ENCODE data around the gene CYSTM1.

Gene CYSTM1

DNA sequence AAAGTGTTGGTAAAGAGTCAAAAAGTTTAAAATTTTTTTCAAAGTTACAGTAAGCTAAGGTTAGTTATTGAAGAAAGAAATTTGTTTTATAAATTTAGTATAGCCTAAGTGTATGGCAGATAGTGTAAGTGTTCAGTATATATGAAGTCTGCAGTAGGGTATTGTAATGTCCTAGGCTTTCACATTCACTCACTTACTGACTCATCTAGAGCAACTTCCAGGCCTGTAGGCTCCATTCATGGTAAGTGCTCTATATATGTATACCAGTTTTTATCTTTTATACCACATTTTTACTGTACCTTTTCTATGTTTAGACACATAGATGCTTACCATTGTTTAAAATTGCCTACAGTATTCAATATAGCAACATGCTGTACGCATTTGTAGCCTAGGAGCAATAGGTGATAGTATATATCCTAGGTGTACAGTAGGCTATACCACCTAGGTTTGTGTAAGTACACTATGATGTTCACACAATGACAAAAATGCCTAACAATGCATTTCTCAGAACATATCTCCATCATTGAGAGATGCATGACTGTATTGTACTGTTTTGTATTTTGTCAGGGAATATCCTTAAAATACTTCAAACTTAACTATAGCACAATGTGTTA, 38.5 kb downstream of the CYSTM1 start:
- no peak for DNase-seq

- DNase-seq = no peak
These were observed 39.8 kb downstream of the CYSTM1 start for GRCh38 chr5:140214831-140215230.

- no peak for DNase-seq
These were observed 40.3 kb downstream of the CYSTM1 start for GRCh38 chr5:140215276-140215675.

DNA sequence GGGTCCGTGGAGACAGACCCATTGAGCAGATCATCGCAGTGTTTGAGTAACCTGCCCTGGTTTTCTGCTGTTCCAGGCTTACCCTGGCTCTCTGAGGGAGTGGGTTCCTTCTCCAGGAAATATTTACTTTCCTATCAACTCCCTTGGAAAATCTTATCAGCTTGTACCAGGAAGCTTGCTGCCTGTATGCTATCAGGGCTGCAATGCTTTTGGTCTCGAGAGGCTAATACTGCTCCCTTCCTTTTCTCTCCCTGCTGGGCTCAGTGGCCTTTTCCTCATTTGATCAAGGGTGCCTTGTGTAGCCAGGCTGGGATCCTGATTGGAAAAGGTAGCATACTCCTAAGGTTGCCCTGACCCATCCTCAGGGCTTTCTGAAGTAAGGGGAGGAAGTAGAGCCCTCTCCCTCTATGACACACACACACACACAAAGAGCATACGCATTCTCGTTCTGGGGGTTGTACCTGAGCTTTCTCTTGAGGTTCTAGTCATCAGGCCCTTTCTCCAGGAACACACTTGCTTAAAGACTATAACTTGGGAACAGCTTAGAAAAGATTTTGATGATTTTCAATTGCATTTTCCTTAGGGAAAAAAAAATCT, 41.6 kb downstream of the CYSTM1 start:
- DNase-seq = no peak

DNA sequence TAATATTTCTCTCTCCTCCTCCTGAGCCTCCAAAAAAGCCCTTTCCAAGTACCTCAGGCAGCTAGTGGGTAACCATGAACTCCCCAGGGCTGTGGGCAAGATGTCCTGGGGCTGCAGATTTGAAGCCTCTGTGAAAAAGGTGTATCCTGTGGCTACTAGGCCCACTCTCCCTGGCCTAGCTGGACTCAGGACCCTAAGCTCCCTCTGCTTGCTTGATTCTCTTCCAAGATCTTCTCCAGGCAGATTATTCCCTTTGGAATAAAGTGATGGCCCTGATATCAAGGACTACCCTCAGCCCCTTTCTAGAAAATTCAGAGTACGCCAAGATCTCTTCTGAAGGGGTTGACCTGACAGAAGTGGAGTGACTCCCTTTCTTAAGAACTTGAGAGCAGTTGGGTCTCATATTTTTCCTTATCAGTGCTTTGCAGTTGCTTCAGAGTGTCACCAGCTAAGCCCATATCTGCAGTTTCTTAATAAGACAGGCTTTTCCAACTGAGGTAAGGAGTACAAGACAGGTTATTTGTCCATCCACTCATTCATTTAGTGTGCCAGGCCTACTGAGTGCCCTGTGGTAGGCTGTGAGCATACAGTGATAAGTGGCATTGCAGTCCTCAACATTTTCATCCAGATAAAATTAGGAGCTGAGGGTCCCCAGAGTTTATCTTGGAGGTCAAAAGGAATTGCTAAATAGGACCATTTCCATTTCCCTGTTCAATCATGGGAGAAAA, 42.5 kb downstream of the CYSTM1 start:
- no peak for DNase-seq

DNA sequence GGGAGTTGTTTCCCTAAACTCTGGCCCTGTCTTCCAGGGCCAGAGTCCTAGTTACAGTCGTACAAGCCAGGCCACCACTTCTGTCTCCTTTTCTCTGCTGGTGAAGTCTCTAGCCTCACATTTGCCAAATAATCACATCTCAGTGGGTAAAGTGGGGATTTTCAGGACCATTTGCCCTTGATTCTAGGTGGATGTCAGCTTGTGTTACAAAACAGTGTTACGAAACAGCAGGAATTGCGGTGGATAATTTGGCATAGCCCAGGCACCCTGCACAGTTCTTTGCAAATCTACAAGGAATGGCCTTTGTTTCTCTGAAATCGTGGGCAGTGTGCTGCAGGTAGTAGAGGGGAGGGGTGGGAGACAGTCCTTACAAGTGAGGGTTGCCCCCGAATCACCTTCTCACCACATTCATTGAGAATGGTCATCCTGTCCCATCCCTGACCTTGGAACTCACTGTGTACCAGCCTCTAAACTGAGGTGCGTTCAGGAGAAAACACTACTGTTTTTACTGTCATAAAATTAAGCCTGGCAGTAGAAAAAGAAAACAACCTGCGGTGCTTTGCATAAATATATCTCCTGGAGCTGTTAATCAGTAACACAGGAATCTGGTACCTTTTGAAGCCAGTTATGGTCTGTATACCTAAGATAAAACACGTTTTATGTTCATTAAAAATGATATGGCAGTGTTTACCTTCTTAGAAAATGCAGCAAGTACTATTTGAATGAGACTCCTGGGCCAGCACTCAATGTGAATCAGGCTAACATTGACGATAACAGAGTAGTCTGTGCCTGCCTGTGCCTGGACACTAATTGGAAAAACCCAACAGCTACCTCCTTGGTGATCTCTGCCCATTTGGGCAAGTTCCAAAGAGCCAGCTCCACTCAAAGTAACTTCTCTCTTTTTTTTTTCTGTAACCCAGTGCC, 44.3 kb downstream of the CYSTM1 start:
- DNase-seq = no peak

- peak in 1 of 2 experiments; percentile 30 for DNase-seq
These were observed 45.2 kb downstream of the CYSTM1 start for GRCh38 chr5:140220032-140220697.

DNA sequence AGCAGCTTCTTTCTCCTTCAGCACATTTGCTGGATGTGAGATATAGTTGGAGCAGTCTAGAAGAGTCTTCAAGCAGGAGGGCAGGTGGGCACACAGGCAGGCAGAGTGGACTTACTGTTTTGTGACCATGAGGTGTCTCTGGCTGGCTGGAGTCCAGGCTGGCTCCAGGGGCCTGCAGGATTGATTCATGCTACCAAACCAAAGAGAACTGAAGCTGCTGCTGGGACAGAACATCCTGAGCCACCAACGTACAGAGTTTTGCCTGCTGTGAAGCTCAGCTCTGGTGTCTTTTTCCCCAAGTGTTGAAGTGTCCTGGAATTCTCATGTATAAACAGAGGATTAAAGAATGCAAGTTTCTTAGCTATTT, 45.7 kb downstream of the CYSTM1 start:
- no peak for DNase-seq

DNA sequence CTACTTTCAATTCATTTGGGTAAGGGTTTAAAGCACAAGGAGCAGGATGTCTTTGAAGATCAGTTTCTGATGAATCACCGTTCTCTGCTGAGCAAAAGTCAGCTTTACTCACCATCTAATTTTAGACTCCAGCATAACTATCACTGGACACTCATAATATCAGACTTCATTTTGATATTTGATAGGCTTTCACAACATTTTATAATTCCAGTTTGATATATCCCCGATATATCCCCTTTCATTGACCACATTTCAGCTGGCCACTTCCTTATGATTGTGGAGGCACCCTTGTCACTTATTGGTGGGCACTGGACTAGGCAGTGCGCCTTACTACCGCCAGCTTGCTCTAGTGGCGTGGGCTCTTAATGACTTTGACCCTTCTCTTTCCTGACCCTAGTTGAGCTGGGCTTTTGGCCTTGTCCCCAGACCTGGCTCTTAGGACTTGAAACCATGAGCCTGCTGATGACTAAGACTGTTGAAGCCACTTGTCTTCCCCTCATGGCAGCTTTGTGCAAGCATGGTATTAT, 46.8 kb downstream of the CYSTM1 start:
- no peak for DNase-seq

- DNase-seq = no peak
These were observed 47.4 kb downstream of the CYSTM1 start for GRCh38 chr5:140222416-140222815.

GRCh38 chr5:140223567-140223966, 48.6 kb downstream of the CYSTM1 start:
- DNase-seq = no peak

GRCh38 chr5:140224658-140225057, 49.7 kb downstream of the CYSTM1 start:
- DNase-seq = no peak

- no peak for DNase-seq
These were observed 50.4 kb downstream of the CYSTM1 start for GRCh38 chr5:140225396-140225795.

DNA sequence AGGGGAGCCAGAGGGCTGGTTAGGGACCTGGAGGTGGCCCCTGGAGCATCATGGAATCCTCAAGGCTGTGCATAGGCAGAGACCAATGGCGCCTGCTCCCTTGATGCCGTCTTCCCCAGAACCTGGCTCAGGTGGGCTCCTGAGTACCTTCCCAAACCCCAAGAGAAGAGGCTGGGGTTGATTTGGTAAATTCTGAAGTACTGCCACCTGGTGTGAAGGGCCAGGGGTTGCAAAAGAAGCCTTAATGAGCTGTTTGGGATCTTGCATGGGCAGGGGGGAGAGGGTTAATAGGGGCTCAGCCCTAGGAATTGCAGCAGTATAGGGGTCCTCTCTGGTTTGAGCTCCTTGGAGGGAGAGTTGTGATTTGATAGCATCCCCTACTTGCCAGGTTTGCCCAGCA, 52.1 kb downstream of the CYSTM1 start:
- DNase-seq = no peak

DNA sequence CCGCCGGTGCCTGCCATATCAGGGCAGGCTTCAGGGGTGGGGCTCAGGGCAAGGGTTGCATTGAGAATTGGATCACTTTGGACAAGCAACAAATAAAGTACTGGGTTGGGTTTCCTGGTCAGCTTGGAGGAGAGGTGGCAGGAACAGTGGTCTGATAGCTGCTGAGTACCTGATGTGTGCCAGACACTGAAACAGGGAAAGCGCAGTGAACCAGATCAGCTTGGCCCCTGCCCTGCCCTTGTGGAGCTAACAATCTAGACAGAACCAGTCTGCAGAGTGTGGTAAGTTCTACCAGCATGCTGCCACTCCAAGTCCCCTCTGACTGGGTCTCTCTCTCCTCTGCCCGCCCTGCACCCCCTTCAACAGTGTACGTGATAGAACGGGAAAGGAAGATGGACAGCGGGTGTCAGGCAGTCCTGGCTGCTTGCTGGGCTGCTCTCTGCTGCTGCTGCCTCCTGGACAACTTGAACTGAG, 53.4 kb downstream of the CYSTM1 start:
- no peak for DNase-seq

DNA sequence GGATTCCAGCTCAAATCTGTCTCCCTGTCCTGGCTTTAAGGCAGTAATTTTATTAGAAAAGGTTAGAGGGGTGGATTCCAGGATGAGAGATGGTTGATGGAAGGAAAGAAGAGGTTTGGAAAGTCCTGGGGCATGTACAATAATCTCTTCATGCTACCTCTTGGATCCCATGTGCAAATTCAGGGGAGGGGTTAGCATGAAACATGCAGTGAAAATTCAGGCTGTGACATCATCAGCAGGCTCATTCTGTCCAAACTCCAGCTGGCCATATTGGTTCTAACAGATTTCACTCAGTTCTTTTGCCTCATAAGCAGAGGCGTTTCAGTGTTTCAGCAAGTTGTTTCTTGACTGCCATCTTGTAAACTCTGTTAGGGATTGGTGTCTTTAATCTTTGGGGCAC, 55.4 kb downstream of the CYSTM1 start:
- no peak for DNase-seq

DNA sequence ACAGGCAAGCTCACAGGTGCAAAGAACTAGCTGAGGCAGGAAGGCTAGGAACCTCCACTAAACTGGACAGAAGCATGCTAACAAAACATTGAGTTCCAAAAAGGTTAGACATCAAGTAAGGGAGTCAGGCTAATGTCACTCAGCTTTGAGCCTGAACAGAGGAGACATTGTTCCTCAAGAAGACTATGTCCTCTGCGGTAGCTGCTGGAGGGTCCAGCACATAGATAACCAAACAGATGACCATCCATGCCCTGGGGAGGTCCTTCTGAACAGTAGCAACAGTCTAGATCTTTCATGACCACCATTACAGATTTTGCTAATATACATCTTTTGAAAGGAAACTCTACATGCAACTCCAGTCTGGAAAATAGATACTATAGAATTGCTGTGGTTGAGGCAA, 57.7 kb downstream of the CYSTM1 start:
- DNase-seq = no peak

DNA sequence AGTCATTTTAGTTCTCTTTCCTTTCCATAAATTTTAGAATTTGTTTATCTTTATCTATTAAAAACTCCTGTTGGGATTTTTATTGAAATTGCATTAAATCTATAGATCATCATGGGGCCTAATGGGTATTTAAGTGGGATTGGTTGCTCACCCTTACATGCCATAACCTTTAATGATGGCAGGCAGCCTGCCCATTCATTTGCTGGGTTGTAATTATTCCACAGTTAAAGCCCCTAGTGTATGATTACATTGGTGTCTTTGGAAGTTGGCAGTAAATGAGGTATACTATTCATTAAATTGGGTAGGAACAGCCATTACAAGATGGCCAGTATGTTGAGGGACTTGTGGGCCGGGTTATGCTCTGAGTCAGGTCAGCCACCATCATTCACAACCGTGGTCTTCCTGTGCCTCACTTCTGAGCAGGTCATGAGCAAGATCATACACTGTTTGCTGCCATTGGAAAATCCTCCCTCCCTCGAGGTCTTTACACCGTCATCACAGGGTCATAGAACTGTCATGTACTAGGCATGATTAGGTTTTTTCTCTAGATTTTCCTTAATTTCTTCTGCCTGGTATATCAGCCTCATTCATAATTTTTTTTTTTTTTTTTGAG, 59.5 kb downstream of the CYSTM1 start:
- no peak for DNase-seq

DNA sequence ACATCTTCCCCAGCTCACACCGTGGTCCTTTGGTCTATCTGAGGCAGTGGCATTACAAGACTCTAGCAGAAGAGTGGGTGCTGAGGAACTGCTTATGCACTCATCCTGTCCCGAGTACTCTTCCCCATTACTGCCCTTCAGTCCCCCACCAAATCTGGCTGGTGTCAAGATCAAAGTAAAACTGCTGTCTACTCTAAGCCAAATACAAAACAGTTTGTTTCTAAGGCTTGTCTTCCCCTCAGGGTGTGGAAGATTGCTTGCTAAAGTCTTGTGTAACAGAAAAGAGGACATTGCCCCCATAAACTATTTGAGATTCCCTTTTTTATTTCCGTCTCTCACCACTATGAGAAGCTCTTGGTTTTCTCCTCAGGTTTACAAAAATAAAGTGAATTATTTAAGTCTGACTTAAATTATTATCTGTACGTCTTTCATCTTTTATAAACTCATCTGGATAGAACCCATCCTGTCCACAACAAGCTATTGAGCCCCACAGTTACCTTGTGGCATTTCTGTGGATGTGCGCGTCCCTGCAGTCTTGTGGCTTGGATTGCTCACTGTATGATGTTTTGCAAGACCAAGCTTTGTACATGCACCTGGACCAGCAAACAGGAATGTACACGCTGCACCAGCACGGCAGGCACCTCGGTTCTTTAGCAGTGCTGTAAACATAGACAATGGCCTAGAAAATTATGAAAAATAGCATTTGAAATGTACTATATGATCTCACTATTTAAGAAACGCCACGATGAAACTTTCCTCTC, 61.0 kb downstream of the CYSTM1 start:
- no peak for DNase-seq

DNA sequence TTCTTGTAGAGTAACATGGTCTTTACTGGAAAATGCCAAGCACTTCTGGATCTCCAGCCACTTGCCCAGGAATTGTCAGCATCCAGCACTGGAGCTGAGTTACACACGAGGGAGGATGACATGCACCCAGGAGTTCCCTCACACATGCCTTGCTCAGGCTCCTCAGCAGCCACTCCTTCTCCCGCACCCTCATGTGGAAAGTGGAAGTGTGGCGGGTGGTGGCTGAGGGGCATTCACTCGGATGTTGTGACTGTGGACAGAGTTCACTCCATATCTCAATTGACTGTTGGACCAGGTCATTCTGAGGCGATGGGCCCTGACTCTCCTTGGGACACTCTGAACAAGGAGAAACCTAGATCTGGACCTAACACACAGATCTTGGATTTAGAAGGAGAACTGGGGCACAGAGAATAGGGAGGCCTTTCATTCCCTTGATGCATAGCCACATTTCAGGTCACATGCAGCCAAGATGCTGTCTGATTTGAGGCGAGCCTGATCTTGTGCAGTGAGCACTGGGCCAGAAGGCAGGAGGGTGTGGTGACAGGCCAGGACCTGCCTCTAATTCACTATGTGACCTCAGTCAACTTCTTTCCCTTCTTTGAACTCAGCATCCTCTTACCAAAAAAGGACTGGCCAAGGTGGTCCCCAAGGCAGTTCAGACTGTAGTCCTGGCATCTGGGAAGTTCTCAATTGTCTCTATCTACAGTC, 62.1 kb downstream of the CYSTM1 start:
- no peak for DNase-seq

DNA sequence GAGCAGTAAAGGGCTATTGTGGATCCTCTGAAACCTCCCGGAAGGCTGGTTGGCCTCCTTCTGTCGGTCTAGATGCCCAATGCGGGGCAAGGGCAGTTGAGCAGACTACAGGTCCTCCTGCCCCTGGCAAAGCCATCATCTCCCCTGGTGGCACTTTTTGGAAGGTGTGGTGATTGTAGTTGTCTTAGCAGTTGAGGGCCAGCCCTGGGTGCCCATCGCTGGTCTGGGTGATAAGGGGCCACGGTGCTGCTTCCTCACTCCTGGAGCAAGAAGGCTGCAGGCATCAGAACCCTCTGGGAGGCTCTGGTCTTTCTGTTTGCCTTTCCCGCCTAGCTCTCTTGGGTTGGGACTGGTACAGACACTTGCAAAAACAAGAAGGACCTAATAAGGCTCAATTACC, 63.8 kb downstream of the CYSTM1 start:
- no peak for DNase-seq
